Neuronal stem cell (in vitro differentiated cells): ENCODE data around the gene ORAI3.
A peak's percentile ranks its signal among the peaks of the same experiment; 100 is the strongest.

Experiments used
- DNase-seq: peaks from one replicate; pipeline ENCODE4 v3.0.0-alpha.2; 2013; ENCODE audit warnings: low spot score
- H2AFZ ChIP-seq: one replicate; pipeline ENCODE4 v1.6.1; 2013; ENCODE audit warnings: mild to moderate bottlenecking, low read length, inconsistent platforms
- H2AK5ac ChIP-seq: 2 replicates; pipeline ENCODE4 v1.6.1; 2013; ENCODE audit warnings: low read depth, mild to moderate bottlenecking, inconsistent platforms, low read length, moderate library complexity, mixed read lengths
- H2BK120ac ChIP-seq: 2 replicates; pipeline ENCODE4 v1.6.1; 2013; ENCODE audit warnings: low read depth, mild to moderate bottlenecking, inconsistent platforms, low read length, moderate library complexity, mixed read lengths
- H2BK12ac ChIP-seq: one replicate; pipeline ENCODE4 v1.6.1; 2013; ENCODE audit warnings: low read length, inconsistent platforms
- H2BK15ac ChIP-seq: 2 replicates; pipeline ENCODE4 v1.6.1; 2013; ENCODE audit warnings: mild to moderate bottlenecking, low read length, inconsistent platforms, mixed read lengths
- H2BK5ac ChIP-seq: one replicate; pipeline ENCODE4 v1.6.1; 2013; ENCODE audit warnings: inconsistent platforms, mild to moderate bottlenecking, low read length, moderate library complexity
- H3K14ac ChIP-seq: one replicate; pipeline ENCODE4 v1.6.1; 2013; ENCODE audit warnings: low read length, inconsistent platforms
- H3K18ac ChIP-seq: 2 replicates; pipeline ENCODE4 v1.6.1; 2013; ENCODE audit warnings: low read length, inconsistent platforms
- H3K23ac ChIP-seq: 2 replicates; pipeline ENCODE4 v1.6.1; 2013; ENCODE audit warnings: low read depth, mild to moderate bottlenecking, mixed read lengths, low read length, inconsistent platforms; ENCODE audit not compliant: poor library complexity
- H3K27ac ChIP-seq: replicated peaks from 3 replicates; pipeline ENCODE4 v1.5.1; 2013; ENCODE audit warnings: low read length, inconsistent platforms
- H3K27me3 ChIP-seq, 3 experiments: 2 replicates each; pipeline ENCODE4 v1.6.1; 2013; ENCODE audit warnings: low read length in 3 of 3, mild to moderate bottlenecking in 2 of 3, inconsistent platforms in 1 of 3, low read depth in 1 of 3, mixed read lengths in 1 of 3, moderate library complexity in 1 of 3; ENCODE audit not compliant: control insufficient read depth in 3 of 3, insufficient read depth in 3 of 3
- H3K36me3 ChIP-seq, 2 donors: replicated peaks in 1 of 2; 2 replicates each; pipeline ENCODE4 v1.6.1; 2013; ENCODE audit warnings: low read length in 2 of 2; ENCODE audit not compliant: control insufficient read depth in 2 of 2, insufficient read depth in 2 of 2
- H3K4ac ChIP-seq: 2 replicates; pipeline ENCODE4 v1.6.1; 2013; ENCODE audit warnings: inconsistent platforms, mild to moderate bottlenecking, low read length, moderate library complexity
- H3K4me1 ChIP-seq, 2 donors: 1 replicate in 1 of 2; 2 replicates in 1 of 2; pipeline ENCODE4 v1.6.1; 2013; ENCODE audit warnings: low read length in 2 of 2, low read depth in 1 of 2; ENCODE audit not compliant: control insufficient read depth in 2 of 2, insufficient read depth in 1 of 2
- H3K4me2 ChIP-seq: one replicate; pipeline ENCODE4 v1.6.1; 2013; ENCODE audit warnings: mild to moderate bottlenecking, low read length, inconsistent platforms; ENCODE audit not compliant: insufficient read depth, poor library complexity, severe bottlenecking
- H3K4me3 ChIP-seq, 2 donors: 2 replicates each; pipeline ENCODE4 v1.5.1; 2013; ENCODE audit warnings: low read length in 2 of 2, mild to moderate bottlenecking in 2 of 2, inconsistent platforms in 1 of 2, moderate library complexity in 1 of 2
- H3K79me1 ChIP-seq: one replicate; pipeline ENCODE4 v1.6.1; 2013; ENCODE audit warnings: low read depth, mild to moderate bottlenecking, inconsistent platforms, low read length, moderate library complexity
- H3K9ac ChIP-seq: one replicate; pipeline ENCODE4 v1.6.1; 2013; ENCODE audit warnings: mild to moderate bottlenecking, low read depth, low read length, inconsistent platforms; ENCODE audit not compliant: poor library complexity
- H3K9me3 ChIP-seq, 2 donors: replicated peaks in 1 of 2; 2 replicates each; pipeline versions ENCODE3 to v1.6.1; 2013; ENCODE audit warnings: low read length in 2 of 2, mild to moderate bottlenecking in 2 of 2, inconsistent platforms in 1 of 2, low read depth in 1 of 2, mixed read lengths in 1 of 2, moderate library complexity in 1 of 2; ENCODE audit not compliant: control insufficient read depth in 2 of 2, insufficient read depth in 1 of 2
- H4K8ac ChIP-seq: one replicate; pipeline ENCODE4 v1.6.1; 2013; ENCODE audit warnings: low read depth, mild to moderate bottlenecking, inconsistent platforms, low read length, moderate library complexity
- H4K91ac ChIP-seq: one replicate; pipeline ENCODE4 v1.6.1; 2013; ENCODE audit warnings: low read length, low read depth, mild to moderate bottlenecking, inconsistent platforms; ENCODE audit not compliant: poor library complexity
- WGBS, 2 donors: extraction: QIAGEN DNeasy Blood & Tissue Kit; methylation state at CpG; one replicate each; pipeline ENCODE4 v1.1.7; 2013; ENCODE audit warnings: missing lambda C conversion rate in 2 of 2, mixed read lengths in 1 of 2; ENCODE audit not compliant: insufficient read length in 2 of 2, insufficient replicate concordance in 1 of 2; ENCODE audit errors: extremely low coverage in 2 of 2; 5-methylcytosine and 5-hydroxymethylcytosine counted together

The ORAI3 gene

DNA sequence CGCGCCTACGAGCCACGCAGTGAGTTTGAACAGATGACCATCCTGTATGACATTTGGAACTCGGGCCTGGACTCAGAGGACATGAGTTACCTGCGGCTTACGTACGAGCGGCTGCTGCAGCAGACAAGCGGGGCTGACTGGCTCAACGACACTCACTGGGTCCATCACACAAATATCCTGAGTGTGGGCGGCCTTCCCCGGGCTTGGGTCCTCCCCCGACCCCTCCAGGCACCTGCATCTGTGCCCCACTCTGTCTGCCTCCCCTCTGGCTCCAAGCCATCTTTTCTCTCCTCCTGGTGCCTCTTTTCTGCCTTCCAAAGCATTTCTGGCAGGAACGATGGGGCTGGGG lies 31.1 kb downstream of the ORAI3 start:
- H3K79me1 ChIP-seq = peaks cover 5% of the 10 kb centered on the region
- H3K4me2 ChIP-seq = no peak overlapping the region
- no peak overlapping the region for H2BK120ac ChIP-seq
- no peak overlapping the region for H2BK12ac ChIP-seq
- no peak overlapping the region for H3K23ac ChIP-seq
- H4K8ac ChIP-seq = no peak overlapping the region
- DNase-seq = no peak
- H2BK5ac ChIP-seq = no peak overlapping the region
- no peak overlapping the region for H3K27ac ChIP-seq
- H2AK5ac ChIP-seq = no peak overlapping the region
- no CpG with 5 or more reads among the region's 15 CpGs for WGBS, 2 donors
- H2AFZ ChIP-seq = no peak overlapping the region
- no peak overlapping the region for H3K9ac ChIP-seq
- no peak overlapping the region for H3K4me3 ChIP-seq
- no peak overlapping the region for H4K91ac ChIP-seq
- H3K4me1 ChIP-seq = peaks cover 0 to under 1% of the 10 kb centered on the region in 2 donors
- H3K14ac ChIP-seq = no peak overlapping the region
- H3K36me3 ChIP-seq = peaks cover 59 to 91% of the 10 kb centered on the region in 2 donors
- no peak overlapping the region for H2BK15ac ChIP-seq
- no peaks in the 10 kb centered on the region for H3K27me3 ChIP-seq
- H3K4ac ChIP-seq = no peak overlapping the region
- no peaks in the 10 kb centered on the region for H3K9me3 ChIP-seq
- no peak overlapping the region for H3K18ac ChIP-seq

DNA sequence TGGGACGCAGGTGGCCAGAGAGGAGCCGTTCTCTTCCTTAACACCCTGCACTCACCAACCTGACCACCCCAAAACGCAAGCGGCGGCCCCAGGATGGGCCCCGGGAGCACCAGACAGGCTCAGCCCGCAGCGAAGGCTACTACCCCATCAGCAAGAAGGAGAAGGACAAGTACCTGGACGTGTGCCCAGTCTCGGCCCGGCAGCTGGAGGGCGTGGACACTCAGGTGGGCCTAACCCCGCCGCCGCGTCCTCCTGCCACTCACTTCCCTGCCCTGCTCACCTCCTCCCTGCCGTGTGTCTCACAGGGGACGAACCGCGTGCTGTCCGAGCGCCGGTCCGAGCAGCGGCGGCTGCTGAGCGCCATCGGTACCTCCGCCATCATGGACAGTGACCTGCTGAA lies 31.6 kb downstream of the ORAI3 start:
- Histone ChIP-seq H2AK5ac (no peak overlapping the region), H3K27me3 (no peaks in the 10 kb centered on the region), H3K4me2 (no peak overlapping the region), H4K91ac (no peak overlapping the region), H3K9ac (no peak overlapping the region), H2BK12ac (peak overlapping the region; percentile 10), H2BK5ac (no peak overlapping the region), H2BK15ac (no peak overlapping the region), H3K36me3 (peaks cover 59 to 86% of the 10 kb centered on the region in 2 donors), H4K8ac (no peak overlapping the region), H3K4me3 (no peak overlapping the region), H3K27ac (no peak overlapping the region), H3K23ac (no peak overlapping the region), H3K79me1 (peaks cover 5% of the 10 kb centered on the region), H3K9me3 (no peaks in the 10 kb centered on the region), H3K18ac (no peak overlapping the region), H2AFZ (no peak overlapping the region), H3K4me1 (peaks cover 3 to 5% of the 10 kb centered on the region in 2 donors), H3K4ac (no peak overlapping the region), H3K14ac (no peak overlapping the region), H2BK120ac (no peak overlapping the region)
- WGBS, 2 donors = no CpG with 5 or more reads among the region's 29 CpGs
- DNase-seq = no peak

DNA sequence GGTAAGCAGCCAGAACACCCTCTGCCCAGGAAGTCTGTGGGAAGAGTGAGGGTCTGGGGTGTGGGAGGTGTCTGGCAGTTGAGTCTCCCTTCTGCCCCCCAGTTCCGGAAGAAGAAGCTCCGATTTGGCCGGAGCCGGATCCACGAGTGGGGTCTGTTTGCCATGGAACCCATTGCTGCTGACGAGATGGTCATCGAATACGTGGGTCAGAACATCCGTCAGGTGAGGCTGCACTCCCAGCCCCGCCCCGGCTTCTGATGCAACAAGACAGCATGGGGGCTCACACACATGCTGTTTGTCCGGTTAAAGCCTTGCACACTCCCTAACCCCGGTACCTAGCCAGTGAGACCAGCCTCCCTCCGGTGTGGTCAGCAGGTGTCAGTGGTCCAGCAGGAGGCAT lies 32.1 kb downstream of the ORAI3 start:
- Histone ChIP-seq H2BK15ac (no peak overlapping the region), H2AFZ (no peak overlapping the region), H3K9ac (no peak overlapping the region), H3K4me2 (no peak overlapping the region), H3K27ac (no peak overlapping the region), H3K79me1 (peaks cover 5% of the 10 kb centered on the region), H2AK5ac (no peak overlapping the region), H2BK120ac (no peak overlapping the region), H3K14ac (no peak overlapping the region), H4K91ac (no peak overlapping the region), H2BK5ac (no peak overlapping the region), H3K4me1 (peaks cover 4 to 5% of the 10 kb centered on the region in 2 donors), H3K27me3 (no peaks in the 10 kb centered on the region), H3K9me3 (no peaks in the 10 kb centered on the region), H2BK12ac (no peak overlapping the region), H4K8ac (no peak overlapping the region), H3K18ac (no peak overlapping the region), H3K4me3 (no peak overlapping the region), H3K4ac (no peak overlapping the region), H3K36me3 (peaks cover 56 to 81% of the 10 kb centered on the region in 2 donors), H3K23ac (no peak overlapping the region)
- whole genome bisulfite sequencing, 2 donors = no CpG with 5 or more reads among the region's 14 CpGs
- DNase-seq = no peak

DNA sequence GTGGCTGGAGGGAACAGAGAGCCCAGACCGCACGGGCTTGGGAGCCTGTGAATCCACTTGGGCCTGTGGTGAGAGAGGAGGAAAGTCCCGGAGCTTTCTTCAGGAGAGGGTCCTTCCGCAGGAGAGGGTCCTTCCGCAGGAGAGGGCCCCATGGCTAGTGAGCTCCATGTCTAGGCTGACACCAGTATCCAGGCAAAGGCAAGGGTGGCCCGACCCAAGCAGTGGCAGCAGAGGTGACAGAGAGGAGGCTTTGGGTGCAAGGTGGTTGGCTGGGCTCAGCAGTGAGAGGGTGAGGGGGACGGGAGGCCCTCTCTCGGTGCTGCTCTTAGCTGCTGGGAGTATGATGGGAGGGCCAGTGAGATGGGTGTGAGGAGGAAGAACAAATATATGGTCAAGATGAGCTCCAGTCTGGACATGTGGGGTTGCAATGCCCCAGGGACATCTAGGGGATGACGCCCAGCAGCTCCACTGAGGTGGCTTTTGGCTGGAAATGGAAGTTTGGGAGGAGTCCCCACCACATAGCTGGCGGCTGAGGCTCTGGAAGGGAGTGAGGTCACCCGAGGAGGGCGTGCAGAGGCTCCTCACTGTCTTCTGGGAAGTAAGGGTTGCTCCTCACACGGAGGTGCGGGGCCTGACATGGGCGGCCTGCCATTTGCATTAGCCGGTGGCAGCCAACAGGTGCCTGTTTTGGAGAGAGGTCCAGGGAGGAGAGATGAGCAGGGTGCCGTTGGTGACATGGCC lies 33.9 kb downstream of the ORAI3 start:
- H2BK12ac ChIP-seq = no peak overlapping the region
- peaks cover 45 to 64% of the 10 kb centered on the region in 2 donors for H3K36me3 ChIP-seq
- H2BK5ac ChIP-seq = no peak overlapping the region
- H3K14ac ChIP-seq = no peak overlapping the region
- no CpG with 5 or more reads among the region's 17 CpGs for WGBS, 2 donors
- no peak overlapping the region for H4K91ac ChIP-seq
- H3K27ac ChIP-seq = no peak overlapping the region
- no peak overlapping the region for H3K23ac ChIP-seq
- peaks cover 4 to 5% of the 10 kb centered on the region in 2 donors for H3K4me1 ChIP-seq
- no peak overlapping the region for H2AK5ac ChIP-seq
- no peaks in the 10 kb centered on the region for H3K27me3 ChIP-seq
- H3K4me2 ChIP-seq = no peak overlapping the region
- H2AFZ ChIP-seq = no peak overlapping the region
- DNase-seq = no peak
- no peak overlapping the region for H2BK120ac ChIP-seq
- H3K18ac ChIP-seq = no peak overlapping the region
- H3K9me3 ChIP-seq = no peaks in the 10 kb centered on the region
- H3K9ac ChIP-seq = no peak overlapping the region
- H4K8ac ChIP-seq = no peak overlapping the region
- no peak overlapping the region for H3K4me3 ChIP-seq
- H3K4ac ChIP-seq = no peak overlapping the region
- H2BK15ac ChIP-seq = no peak overlapping the region
- peaks cover 5% of the 10 kb centered on the region for H3K79me1 ChIP-seq
